NCI-H2196 (cell line): ENCODE measurements around the gene SLC22A15.
"Not testable (repeated sequence)": the region's sequence is repeated elsewhere in the genome, so short reads cannot be mapped to it uniquely, and the experiment has no call there.

Experiments used
- DNase-seq: peaks from one replicate; lab custom pipeline; 2025; ENCODE audit not compliant: unreplicated experiment; lab: John Stamatoyannopoulos, UW

SLC22A15 gene

GRCh38 chr1:115976062-115976920 lies at the start of gene SLC22A15:
SLC22A15 (plus strand) TSS chr1:115976513; CDS start chr1:115976628, 115 bp downstream.
- no peak for DNase-seq

GRCh38 chr1:115927971-115928370 lies 48.3 kb upstream of the SLC22A15 start:
- DNase-seq = no peak

GRCh38 chr1:115929881-115930280 lies 46.4 kb upstream of the SLC22A15 start:
- DNase-seq = no peak

- DNase-seq = no peak
Observed at GRCh38 chr1:115933625-115934024, 42.7 kb upstream of the SLC22A15 start.

DNA sequence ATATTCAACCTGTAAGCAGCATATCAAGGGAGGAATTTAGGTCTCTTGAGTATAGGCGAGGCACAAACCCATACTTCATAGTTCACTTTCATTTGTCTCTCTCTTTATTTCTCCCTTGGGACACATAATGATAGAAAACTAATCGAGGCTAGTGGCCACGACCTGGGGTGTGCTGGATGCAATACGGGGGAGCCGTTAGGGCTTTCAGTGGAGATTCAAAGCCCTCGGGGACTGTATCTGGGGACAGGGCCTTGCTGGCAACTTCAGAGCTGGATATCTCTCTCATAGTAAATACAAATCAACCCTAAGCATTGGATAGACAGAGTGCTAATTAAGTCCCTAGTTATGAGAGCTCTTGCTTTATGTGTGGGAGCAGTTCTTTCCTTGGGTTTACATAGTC lies 36.9 kb upstream of the SLC22A15 start:
- no peak for DNase-seq

DNA sequence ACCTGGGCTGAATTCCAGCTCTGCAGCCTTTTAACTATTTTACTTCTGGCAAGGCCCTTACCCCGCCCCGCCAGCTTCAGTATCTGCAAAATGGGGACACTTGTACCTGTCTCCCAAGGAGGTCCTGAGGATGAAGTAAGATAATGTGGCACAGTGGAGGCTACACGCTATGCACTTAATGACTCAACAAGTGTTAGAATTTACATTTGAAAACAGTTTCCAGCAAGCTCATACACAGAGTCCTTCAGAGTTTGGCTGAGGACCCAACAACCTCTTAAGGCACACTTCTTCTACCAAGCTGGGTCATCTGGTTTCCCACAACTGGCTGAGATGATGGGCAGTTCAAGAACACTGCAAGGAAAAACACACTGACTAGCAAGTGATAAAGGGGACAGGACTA lies 30.2 kb upstream of the SLC22A15 start:
- no peak for DNase-seq

DNA sequence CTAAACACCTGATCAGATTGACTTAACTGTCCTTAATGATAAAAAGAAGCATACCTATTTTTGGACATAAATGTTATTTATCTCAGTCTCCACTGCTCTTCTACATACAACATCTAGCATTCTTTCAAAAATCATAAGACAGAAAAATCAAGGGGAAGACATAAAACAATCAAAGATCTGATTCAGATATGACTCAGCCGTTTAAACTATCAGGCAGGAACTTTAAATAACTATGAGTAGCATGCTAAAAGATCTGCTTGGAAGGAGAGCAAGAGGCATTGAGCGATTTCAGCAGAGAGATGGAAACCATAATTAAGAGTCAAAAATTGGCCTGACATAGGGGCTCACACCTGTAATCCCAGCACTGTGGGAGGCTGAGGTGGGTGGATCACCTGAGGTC lies 27.2 kb upstream of the SLC22A15 start:
- DNase-seq = no peak

DNA sequence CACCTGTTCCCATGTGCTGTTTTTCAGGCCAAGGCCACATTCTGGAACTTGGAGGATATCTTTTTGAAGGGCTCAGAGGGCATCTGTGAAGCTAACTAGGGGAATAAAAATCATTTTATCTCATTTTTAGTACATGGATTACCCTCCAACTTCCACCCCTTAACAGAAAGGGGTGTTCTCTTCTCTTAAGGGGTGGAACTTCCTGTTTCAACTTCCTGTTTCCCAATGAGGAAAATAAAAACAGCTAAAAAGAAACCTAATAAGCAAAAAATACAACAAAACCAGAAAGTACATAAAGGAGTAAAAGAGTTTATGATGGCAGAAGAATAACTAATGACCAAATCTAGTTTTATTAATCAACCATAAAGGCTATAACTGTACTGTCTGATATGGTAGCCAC lies 24.8 kb upstream of the SLC22A15 start:
- DNase-seq = no peak

DNA sequence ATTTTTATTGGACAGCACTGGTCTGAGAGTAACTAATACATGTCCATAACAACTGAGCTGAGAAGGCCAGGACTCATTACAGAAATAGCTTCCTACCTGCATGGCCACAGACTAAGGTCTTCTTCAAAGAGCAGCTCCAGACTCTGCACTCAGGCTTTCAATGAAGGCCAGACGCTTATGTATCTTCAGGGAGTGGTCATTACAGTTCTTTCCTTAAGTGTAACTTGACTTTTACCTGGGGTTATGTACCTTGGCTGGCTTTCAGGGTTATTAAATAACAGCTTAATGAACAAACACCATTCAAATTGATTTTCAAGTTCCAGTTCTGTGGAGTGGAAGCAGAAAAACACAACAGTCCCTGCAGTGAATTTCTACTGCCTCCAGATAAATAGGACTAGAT lies 23.8 kb upstream of the SLC22A15 start:
- DNase-seq = no peak

- no peak for DNase-seq
Observed at GRCh38 chr1:115953180-115953579, 23.1 kb upstream of the SLC22A15 start.

DNA sequence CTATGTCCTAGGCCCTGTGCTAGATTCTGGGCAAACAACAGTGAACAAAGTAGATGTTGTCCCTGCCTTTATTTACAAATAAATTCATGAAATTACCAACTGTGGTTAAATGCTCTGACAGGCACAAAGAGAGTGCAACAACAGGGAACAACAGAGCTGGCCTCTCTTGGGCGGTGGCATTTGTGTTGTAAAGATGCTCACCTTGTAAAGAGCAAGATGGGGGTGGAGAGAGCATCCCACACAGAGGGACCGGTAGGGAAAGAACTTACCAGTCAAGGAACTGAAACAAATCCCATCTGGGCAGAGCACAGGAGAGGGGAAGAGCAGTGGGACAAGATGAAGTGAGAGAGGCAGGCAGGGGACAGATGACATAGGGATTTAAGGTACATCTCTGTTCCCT lies 21.6 kb upstream of the SLC22A15 start:
- DNase-seq = no peak

- DNase-seq = no peak
Observed at GRCh38 chr1:115955228-115955627, 21.1 kb upstream of the SLC22A15 start.

GRCh38 chr1:115958866-115959265 lies 17.4 kb upstream of the SLC22A15 start:
- DNase-seq = no peak

DNA sequence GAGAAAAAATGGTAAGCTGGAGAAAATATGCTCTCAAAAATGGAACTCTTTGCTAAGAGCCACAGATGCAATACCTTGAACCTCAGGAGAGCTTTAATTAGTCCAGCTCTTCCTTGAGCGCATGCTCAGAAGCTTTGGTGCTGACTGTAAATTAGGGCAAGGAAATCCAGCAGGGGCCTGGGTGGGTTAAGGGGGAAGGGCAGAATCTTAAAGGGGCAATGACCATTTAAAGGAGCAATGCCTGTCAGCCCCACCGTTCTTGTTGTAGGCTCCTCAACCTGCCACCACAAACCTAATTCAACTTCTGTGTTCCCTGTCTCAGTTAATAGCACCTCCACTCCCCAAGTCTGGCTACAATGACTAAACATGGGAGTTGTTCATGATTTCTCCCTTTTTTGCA lies 6.8 kb upstream of the SLC22A15 start:
- no peak for DNase-seq

GRCh38 chr1:115971778-115972177 lies 4.5 kb upstream of the SLC22A15 start:
- DNase-seq = not testable (repeated sequence)

DNA sequence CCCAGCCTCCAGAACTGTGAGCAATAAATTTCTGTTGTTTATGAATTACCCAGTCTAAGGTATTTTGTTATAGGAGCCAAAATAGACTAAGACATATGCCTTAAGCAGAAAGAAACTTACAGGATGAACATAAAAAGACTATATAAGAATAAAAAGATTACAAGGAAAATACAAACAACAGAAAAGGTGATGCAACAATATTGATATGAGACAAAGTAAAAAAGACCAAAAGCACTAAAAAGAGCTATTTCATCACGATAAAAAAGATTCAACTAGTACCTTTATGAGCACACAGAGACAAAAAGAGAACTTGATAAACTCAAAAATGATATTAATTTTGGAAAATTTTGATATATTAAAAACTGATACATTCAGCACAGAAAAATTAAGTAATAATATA lies 3.2 kb upstream of the SLC22A15 start:
- DNase-seq = no peak

DNA sequence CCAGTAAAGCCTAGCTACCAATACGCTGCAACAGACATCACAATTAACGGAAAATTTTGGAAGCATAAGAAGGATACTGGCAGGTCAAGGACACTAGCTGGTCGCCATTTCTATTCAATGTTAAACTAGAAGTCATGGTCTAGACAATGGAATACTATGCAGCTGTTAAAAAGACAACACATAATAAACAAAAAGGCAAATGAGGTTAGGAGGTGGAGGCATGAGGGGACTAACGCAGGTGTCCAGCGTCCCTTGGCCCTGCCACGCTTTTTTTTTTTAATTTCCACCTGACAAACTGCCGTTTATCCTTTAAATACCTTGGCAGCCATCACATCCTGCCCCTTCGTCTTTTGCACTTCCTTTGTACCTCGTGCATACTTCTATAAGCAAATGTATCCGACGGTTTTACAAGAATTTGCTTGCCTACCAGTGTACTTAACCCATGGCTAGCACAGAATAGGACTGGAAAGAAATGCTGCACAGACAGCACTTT lies 698 bp upstream of the SLC22A15 start:
- DNase-seq = no peak

DNA sequence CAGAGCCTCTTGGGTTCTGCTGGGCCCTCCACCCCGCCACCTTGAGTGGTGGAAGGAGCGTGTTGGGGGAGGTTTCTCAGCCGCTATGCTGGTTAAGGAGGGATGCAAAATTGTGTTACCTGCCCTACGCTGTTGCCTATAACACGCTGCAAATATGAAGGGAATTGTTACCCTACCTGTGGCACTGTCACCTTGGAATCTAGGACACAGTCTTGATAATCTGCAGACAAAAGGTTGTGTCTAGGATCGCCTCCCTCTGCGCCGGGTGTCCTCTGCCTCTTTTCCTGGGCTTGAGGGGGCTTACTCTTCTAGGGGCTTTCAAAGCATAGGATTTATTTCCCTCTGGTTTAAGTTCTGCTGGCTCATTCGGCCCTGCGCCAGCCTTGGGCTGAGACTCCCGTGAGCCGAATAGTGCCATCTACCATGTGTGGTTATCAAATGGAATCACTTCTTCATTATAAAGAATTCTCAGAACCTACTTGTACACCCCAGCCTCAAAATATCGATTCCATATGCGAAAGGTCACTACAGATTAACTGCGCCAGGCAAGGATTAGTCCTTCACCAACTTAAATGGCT lies 697 bp downstream of the SLC22A15 start:
- DNase-seq = no peak

GRCh38 chr1:115977499-115978258 lies 1.4 kb downstream of the SLC22A15 start:
- no peak for DNase-seq

GRCh38 chr1:115978292-115978941 lies 2.1 kb downstream of the SLC22A15 start:
- no peak for DNase-seq

GRCh38 chr1:115980156-115980555 lies 3.8 kb downstream of the SLC22A15 start:
- no peak for DNase-seq
